Nucleus accumbens (tissue), 56 donors: ENCODE measurements around the gene ZMYND11.

Source experiments
- DNase-seq, 56 donors: peaks; one replicate each; lab custom pipeline; 2025; lab: John Stamatoyannopoulos, UW

ZMYND11 gene

DNA sequence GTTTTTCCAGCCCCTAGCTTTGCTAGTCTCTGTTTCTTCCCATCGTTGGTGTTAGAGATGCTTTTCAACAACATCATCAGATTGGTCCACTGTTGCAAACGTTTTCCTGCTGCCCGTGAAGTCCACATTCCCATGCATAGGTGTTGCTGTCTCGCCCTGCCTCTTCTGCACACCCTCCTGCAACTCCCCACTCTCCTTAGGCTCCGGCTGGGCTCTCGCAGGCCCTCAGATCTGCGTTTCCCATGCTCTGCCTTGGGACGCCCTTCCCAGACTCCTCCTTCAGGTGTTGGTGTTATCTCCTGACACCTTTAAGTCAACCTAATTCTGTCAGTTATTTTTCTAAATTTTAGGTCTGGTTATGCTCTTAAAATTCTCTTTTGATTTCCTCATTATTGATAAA lies 55.0 kb downstream of the ZMYND11 start:
- DNase-seq = no peak

DNA sequence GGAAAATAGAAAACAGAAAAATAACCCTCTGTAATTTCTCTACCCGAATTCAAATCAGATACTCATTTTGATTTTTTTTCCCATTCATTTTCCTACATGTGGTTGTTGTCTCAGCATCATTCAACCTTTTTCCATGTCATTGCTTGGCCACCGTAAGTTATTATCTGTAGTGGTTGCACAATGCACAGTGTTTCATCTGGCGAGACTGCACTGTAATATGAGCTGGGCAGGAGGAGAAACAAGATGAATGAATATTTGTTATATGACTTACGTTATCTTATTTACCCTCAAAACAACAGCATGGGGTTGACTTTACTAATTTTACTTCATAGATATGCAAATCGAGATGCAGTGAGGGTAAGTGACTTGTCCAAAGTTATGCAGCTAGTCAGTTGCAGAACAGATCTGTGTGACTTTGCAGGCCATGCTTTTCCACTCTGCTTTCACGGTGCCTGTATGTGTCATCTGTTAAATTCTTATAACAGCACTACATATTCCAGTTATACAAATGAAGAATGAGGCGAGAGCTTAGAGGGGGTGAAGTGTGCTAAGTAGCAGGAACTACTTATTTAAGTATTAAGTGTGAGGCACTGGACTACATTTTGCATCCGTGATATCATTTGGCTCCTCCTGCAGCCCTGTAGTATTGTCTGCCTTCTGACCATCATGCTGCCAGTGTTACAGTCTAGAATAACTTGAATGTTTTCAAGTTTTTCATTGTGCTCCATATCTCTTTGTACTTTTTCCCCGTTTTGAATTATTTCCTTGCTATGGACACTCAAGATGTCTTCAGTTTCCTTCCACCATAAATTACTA lies 56.7 kb downstream of the ZMYND11 start:
- no peak for DNase-seq

DNA sequence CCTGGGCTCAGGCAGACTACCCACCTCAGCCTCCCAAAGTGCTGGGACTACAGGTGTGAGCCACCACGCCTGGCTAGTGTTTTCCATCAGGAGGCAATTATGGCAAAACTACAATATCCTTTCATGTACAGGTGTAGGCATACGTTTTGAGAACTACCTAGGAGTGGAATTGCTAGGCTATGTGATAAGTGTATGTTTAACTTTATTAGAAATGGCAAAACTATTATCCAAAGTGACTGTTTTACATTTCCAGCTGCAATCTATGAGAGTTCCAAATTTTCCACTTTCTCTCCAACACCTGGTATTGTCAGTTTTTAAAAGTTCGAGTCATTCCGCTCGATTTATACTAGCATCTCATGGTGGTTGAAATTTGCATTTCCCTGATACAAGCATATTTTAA lies 59.0 kb downstream of the ZMYND11 start:
- no peak for DNase-seq

DNA sequence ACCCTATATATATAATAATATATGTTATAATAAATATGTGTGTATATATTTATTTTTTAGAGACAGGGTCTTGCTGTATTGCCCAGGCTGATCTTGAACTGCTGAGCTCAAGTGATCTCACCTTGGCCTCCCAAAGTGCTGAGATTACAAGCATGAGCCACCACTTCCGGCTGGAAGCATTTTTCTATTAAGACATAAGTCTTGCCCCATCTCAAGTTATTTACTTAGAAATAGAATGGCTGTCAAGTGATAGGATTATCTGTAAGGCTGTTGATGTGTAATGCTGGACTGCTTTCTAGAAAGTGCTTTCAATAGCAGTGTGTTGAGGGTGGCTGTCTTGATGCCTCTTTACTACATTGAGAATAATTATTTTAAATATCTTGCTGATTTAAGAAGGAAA lies 65.2 kb downstream of the ZMYND11 start:
- DNase-seq = no peak

DNA sequence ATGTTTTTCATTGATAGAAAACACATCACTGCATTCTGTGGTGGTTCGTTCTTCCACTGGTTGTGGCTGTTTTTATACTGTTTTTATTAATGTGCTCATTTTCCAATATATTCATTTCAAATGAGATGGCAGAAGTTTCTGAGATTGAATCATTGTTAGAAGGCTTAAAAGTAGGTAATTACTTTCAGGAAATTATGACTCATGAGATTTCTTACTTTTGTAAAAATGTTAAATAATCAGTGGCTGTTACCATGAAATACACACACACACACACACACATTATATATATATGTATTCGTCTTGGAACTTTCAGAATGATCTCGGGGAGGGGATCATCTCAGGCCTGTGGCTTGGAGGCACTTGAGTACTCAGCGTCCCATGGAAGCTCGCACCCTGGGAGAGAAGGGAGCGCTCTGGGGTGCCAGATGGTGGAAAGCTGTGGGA lies 66.1 kb downstream of the ZMYND11 start:
- DNase-seq = no peak

DNA sequence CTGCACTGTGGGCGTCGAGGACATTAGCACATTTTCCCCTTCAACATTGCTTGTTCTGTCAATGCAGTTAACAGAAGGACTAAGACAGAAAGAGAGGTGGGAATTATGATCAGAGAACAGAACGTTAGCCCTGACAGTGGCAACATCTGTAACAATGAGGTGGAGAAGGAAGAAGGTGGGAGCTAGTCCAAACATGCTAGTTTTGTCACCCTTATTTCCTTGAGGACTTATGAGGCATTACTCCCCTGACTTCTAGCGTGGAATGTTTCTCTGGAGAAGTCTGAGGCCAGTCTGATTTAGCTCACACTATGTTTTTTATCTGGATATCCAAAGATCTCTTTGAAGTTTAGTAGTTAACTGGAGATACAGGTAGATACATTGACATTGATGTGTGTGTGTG lies 73.4 kb downstream of the ZMYND11 start:
- DNase-seq = no peak

DNA sequence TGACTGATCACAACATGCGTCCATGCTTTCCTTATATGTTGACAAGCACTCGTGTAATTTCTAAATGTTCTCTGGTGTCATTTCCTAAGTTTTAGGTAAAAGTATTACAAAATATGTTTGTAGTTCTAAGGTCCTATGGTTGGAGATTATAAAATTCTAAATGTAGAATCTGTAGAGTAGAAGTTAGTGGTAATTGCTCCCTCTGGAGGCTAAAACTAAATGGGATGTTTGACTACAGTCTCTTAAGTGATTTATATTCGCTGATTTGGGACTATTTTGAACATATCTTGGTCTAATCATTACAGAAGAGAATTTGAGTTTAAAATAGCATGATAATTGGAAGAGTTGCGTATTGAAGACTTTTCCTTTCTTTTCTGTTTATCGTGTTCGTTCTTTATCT lies 74.1 kb downstream of the ZMYND11 start:
- no peak for DNase-seq

DNA sequence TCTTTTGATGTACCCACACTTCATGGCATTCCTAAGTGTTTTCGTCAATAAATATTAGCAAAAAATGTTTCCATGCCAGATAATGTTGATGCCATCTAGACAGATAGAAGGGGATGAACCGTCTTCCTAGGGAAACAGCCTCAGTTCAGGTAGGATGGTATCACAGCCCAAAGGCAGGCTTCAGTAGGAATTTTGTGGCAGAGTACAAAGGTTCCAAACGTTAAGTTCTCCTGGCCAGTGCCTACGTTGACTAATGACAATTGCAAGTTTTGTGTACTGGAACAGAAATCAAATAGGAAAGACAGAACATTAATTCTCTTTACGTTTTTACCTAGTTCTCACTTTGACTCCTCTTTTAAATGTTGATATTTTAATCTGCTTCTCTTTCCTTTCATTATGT lies 75.0 kb downstream of the ZMYND11 start:
- DNase-seq = no peak

DNA sequence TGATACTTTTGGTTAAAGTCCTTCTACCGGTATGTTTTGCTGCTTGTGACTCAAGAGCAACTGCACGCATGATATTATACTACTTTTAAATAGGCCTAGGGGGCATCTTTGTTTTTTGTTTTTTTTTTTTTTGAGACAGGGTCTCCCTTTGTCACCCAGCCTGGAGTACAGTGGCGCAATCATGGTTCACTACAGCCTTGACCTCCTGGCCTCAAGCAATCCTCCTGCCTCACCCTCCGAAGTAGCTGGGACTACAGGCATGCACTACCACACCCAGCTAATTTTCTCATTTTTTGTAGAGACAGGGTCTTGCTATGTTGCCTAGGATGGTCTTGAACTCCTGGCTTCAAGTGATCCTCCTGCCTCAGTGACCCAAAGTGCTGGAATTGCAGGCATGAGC lies 80.2 kb downstream of the ZMYND11 start:
- DNase-seq = no peak

DNA sequence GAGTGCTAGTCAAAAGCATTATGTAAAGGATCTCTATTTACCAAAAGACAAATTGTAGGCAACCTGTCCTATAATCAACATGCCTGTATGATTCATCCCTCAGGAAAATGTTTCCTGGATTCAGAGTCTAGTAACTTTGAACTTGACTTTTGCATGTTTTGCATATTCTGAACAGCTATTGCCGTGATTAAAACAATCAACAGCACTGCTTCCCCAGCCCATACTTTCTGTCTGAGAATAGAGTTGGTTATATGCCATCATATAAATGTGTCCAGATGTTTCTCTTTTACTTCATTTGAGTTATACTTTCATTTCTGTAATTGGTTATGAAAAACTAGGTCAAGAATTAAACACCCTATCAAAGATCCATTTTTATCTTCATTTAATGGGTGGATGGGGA lies 83.5 kb downstream of the ZMYND11 start:
- no peak for DNase-seq

DNA sequence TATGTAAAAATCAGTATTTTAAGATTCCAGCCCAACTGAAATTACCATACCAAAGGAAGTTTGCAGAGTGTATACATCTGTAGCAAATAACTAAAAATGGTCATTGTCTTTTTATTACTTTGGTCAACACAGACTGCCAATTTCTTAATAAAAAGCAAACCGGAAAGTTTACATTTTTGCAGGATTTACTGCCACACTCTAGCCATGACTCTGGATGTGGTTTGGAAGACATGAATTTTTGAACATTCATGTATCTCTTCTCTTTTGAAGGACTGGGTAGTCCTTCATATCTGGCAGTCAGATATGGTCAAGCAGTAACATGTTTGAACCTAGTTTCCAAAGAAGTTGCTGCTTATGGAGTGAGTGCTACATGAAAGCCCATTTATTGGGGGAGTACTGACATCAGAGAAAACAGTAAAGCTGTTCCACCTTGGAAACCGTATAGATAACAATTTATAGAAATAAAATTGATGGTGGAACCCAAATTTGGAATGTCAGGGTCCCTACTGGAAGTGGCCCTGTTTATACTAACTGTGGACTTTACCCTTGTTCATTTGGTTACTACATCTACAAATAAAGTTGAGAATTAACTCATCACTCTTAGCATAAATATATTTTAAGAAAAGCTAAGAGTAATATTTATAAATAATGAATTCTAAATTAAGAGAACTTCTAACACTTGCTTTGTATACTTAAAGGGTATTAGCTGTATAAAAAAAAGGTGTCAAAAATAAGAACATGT lies 84.6 kb downstream of the ZMYND11 start:
- no peak for DNase-seq

DNA sequence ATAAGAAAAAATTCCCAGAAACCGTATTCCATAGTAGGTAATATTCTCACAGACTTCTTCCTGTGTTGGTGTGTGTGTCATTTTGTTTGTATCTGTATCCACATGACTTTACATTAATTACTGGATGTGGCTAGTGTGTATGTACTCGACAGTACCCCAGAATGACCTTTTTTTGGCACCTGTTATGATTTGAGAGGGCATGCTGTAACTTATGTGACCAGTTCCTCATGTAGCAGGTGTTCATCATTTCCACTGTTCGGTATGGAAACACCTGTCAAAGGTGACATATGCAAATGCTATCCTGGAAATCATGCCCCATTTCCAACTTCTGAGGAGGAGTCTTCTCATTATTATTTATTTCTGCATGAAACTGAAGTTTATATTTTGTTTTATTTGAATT lies 89.3 kb downstream of the ZMYND11 start:
- no peak for DNase-seq

DNA sequence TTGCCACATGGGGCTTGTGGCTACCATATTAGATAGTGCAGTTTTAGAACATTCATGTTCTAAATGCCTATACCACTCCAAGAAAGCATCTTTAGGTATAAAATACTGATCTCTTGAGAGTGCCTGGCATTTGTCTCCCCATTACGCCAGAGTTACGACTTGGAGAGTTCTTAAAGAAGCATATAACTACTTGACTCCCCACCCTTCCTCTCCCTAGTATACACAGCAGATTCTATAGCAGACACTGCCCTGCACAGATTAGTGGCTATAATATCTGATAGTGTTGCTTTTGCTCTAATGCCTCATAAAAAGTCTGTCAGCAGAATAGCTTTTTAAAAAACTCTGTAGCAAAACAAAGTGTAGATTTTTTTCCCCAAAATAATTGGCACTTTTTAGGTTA lies 90.8 kb downstream of the ZMYND11 start:
- DNase-seq = no peak

DNA sequence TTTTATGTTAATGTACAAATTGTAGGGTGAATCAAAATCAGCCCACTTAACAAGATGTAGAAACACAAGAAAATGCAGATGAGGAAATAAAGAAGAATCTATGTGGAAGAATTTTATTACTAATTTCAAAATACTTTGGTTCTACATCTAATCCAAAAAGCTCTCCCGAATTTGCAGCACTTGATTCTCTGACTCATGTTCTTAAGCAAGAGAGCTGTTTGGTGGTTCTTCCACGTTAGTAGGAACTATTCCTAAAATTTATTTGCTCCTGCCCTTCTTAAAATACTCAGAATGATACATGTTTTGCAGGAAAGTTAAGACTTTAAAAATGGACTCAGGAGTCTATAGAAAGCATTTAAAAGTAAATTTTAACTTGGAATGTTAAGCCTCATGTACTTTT lies 91.8 kb downstream of the ZMYND11 start:
- DNase-seq = no peak

DNA sequence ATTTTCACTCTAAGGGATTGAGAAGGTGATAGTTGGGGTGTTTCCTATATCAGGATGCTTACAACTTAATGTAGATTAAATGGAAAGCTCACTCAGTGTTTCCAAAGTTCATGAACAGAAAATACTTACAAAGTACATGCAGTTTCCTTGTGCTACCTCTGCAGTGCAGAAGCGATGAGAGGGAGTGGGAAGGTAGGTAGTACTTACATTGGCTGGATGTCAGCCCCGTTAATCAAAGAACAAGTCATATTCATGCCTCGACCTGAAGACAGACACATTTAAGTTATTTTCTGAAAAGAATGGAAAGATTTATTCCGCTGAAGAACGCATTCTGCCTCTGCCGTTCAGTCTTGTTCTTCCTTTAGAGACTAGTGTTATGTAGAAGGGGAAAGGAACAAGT lies 93.1 kb downstream of the ZMYND11 start:
- peak in 1 of 56 donors; percentile 47 for DNase-seq

DNA sequence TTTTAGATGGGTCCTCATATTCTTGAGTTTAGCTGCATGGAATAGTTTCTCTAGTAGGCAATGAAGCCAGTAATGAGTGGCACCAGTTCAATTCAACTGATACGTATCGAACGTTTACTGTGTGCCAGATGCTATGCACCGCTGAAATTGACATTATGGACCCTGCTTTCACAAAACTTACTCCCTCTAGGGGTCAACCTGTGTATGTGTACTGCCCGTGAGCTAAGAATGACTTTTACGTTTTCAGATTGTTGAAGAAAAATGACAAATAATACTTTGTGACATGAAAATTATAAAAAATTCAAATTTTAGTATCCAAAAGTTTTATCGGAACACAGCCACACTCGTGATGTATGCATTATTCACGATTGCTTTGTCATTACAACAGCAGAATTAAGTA lies 95.5 kb downstream of the ZMYND11 start:
- DNase-seq = no peak

DNA sequence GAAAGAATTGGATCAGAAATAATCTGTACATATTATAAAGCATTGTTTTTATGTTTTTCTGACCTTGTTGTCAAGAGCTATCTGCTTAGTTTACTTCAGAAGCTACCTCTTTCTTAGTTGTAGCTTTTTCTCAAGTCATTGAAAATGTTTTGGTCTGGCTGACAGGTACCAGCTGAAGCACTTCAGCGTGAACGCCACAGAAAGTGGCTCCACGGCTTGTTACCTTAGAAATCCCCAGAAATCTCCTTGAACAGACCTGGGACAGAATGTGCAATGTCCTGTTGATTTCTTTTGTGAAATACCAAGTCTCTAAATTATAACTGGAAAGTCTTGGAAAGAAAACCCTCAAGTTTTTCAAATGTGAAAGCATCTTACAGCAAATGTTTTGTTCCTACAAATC lies 96.8 kb downstream of the ZMYND11 start:
- no peak for DNase-seq

DNA sequence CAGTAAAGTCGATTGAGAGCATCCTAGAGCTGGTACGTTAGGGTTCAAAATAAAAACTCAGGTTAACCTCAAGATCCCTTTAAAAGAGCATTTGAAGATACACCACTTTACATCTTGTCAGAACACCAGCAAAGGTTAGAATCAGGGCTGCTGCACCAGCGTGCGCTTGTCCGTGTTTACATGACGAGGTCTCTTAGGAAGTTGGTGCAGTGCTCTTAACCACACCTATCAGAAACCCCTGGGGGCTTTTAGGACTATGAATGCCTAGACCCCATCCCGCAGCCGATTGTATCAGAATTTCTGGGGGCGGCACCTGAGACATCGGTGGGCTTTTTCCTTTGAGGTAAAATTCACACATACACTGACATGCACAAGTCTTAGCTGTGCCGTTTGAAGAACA lies 97.6 kb downstream of the ZMYND11 start:
- DNase-seq = no peak

DNA sequence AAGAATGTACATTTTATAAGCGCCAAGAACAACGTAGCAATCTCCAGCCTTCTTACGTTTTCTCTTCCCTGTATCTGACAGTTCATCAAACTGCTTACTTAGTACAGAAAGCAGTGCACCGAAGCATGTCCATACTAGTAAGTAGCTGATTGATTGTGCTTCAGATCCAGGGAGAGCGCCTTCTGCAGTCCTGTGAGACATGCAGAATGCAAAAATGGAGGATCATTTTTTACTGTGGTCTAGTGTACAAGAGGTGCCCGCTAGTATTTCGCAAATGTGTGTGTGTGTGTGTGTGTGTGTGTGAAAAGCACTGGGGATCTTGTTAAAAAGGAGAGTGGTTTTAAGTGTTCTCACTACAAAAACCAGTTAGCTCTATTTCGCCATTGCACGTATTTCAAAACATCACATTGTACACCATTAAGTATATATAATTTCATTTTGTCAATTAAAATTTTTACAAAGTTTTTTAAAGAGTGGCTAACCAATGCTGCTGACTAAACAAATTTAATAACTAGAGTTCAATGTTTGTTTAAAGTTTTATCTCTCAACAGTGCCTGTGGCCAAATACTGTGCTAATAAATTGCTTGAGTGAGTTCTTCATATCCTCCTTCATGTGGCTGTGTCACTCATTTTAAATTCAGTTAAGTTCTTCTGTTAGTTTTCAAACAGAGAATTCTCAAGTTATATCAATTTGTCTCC lies 99.6 kb downstream of the ZMYND11 start:
- no peak for DNase-seq

DNA sequence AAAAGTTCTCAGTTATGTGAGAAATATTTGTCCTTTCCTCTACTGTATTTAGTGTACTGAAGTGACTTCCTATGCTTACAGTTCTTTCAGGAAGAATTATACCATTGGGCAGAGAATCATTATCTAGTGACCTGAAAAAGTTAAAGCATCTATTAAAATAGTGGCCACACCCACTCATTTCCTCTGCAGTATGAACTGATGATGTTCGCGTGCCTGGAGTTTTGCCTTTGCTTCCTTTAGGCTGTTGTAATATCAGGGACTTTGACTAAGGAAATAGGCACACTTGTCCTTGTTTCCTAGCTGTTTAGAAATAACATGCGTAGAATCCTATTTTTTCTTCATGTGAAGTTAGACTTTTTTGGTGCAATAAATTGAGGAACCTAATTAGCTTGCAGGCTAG lies 100.7 kb downstream of the ZMYND11 start:
- no peak for DNase-seq

DNA sequence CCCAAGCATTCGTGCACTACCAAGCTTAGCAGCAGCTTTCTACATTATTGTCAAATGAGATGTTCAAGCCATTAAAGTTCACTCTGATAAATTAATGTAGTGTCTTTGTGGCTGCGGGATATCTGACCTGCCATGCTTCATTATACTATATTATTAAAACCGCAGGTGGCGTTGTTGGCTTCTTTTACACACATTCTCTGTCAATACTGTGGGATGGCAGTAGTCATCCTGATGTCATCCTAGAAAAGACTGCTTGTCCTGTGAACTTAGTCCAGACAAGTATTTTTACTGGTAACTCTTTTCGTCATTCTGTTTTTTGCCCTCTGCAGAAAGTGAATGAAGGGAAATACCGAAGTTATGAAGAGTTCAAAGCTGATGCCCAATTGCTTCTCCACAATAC lies 103.9 kb downstream of the ZMYND11 start:
- DNase-seq = no peak

DNA sequence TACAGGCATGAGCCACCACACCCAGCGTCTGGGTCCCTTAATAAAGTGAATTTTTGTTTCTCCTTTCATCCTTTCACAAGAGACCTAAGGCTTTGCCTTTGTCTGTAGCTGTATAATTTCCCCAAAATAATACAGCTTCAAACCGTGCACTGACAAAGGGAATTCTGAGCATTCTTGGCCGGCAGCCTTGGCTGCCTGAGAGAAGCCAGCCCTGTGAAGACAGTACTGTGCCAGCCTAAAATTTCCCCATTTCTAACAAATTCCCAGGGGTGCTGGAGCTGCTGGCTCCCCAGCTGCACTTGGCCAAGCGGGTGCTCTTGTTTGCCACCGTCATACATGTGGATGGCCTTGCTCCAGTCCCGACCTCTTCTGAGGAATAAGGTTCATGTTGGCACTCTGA lies 106.2 kb downstream of the ZMYND11 start:
- DNase-seq = peak in 16 of 56 donors; percentile 7 to 37 (median 17)
